Measurements from ENCODE around the gene FNIP2.
"Not testable (repeated sequence)": the region's sequence is repeated elsewhere in the genome, so short reads cannot be mapped to it uniquely, and the experiment has no call there.

Gene FNIP2

DNA sequence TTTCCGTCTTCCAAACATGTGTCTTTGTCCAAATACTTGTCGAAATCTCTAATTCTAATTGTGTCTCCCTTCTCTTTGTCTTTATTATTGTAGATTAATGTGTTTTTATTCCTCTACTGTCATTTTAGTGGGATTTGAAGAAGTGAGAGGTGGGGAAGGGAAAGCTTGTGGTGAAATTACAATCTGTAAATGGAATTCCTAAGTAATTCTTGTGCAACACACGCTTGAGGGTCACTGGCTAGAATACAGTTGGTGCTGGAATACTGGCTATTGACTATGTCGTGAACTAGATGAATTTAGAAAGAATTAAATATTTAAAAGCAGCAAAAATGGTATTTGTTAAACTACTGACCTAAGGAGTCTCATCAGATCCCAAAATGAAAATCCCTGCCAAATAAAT lies 10.7 kb upstream of the FNIP2 start (continued):
- no peak for TF ChIP-seq FEZF1 (tag by site-specific recombination; IDR thresholded peaks at IDR 0.05)
- TF ChIP-seq, protein P1, sequence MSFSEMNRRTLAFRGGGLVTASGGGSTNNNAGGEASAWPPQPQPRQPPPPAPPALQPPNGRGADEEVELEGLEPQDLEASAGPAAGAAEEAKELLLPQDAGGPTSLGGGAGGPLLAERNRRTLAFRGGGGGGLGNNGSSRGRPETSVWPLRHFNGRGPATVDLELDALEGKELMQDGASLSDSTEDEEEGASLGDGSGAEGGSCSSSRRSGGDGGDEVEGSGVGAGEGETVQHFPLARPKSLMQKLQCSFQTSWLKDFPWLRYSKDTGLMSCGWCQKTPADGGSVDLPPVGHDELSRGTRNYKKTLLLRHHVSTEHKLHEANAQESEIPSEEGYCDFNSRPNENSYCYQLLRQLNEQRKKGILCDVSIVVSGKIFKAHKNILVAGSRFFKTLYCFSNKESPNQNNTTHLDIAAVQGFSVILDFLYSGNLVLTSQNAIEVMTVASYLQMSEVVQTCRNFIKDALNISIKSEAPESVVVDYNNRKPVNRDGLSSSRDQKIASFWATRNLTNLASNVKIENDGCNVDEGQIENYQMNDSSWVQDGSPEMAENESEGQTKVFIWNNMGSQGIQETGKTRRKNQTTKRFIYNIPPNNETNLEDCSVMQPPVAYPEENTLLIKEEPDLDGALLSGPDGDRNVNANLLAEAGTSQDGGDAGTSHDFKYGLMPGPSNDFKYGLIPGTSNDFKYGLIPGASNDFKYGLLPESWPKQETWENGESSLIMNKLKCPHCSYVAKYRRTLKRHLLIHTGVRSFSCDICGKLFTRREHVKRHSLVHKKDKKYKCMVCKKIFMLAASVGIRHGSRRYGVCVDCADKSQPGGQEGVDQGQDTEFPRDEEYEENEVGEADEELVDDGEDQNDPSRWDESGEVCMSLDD (tag by site-specific recombination; IDR thresholded peaks at IDR 0.05) = no peak

GRCh38 chr4:158758703-158759102 lies 10.1 kb upstream of the FNIP2 start:
- CTCF ChIA-PET = interaction anchor here (0.6 kb wide), 1 partner anchor 93 kb away, joined by 3 read pairs; no protein-coding TSS in a partner anchor
- H3K4me1 ChIP-seq (ENCODE audit: control insufficient read depth, insufficient read depth, low read length) = no peaks in the 10 kb centered on the region
- H3K9me3 ChIP-seq (ENCODE audit: control insufficient read depth, insufficient read depth, low read depth, low read length) = no peaks in the 10 kb centered on the region
- no peak overlapping the region for H3K27ac ChIP-seq (ENCODE audit: extremely low read depth, low read depth, low read length)
- H3K36me3 ChIP-seq (ENCODE audit: control insufficient read depth in 2 of 2, insufficient read depth in 1 of 2, low read length in 2 of 2) = no peaks in the 10 kb centered on the region
- POLR2A ChIA-PET = no interaction called here
- H3K4me3 ChIP-seq (ENCODE audit: low read depth, low read length) = no peak overlapping the region
- TF ChIP-seq, protein P2, sequence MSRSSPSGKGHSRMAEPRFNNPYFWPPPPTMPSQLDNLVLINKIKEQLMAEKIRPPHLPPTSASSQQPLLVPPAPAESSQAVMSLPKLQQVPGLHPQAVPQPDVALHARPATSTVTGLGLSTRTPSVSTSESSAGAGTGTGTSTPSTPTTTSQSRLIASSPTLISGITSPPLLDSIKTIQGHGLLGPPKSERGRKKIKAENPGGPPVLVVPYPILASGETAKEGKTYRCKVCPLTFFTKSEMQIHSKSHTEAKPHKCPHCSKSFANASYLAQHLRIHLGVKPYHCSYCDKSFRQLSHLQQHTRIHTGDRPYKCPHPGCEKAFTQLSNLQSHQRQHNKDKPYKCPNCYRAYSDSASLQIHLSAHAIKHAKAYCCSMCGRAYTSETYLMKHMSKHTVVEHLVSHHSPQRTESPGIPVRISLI (tag by site-specific recombination; IDR thresholded peaks at IDR 0.05) = no peak
- no peak for TF ChIP-seq GLIS1 (tag by site-specific recombination; IDR thresholded peaks at IDR 0.05)
- no peak for TF ChIP-seq ZNF549 (tag by site-specific recombination; IDR thresholded peaks at IDR 0.05)
- TF ChIP-seq ZNF292 (tag by site-specific recombination; IDR thresholded peaks at IDR 0.05; ENCODE audit: borderline replicate concordance, low read depth) = no peak
- TF ChIP-seq ZNF10 (tag by site-specific recombination; IDR thresholded peaks at IDR 0.05) = no peak
- TF ChIP-seq OVOL3 (tag by site-specific recombination; IDR thresholded peaks at IDR 0.05) = no peak
- no peak for TF ChIP-seq ZNF658 (tag by site-specific recombination; IDR thresholded peaks at IDR 0.05)
- TF ChIP-seq ZNF394 (tag by site-specific recombination; IDR thresholded peaks at IDR 0.05; ENCODE audit: borderline replicate concordance) = no peak
- TF ChIP-seq YY1 (tag by site-specific recombination; IDR thresholded peaks at IDR 0.05) = no peak
- TF ChIP-seq ZNF202 (tag by site-specific recombination; IDR thresholded peaks at IDR 0.05; ENCODE audit: borderline replicate concordance) = no peak
- TF ChIP-seq GLI2 (tag by site-specific recombination; IDR thresholded peaks at IDR 0.05; ENCODE audit: borderline replicate concordance, low read depth) = no peak
- TF ChIP-seq ZSCAN23 (tag by site-specific recombination; IDR thresholded peaks at IDR 0.05) = no peak
- TF ChIP-seq ZNF529 (tag by site-specific recombination; IDR thresholded peaks at IDR 0.05; ENCODE audit: insufficient replicate concordance) = no peak
- no peak for TF ChIP-seq ZNF530 (tag by site-specific recombination; IDR thresholded peaks at IDR 0.05; ENCODE audit: low read depth)
- TF ChIP-seq ZNF366 (tag by site-specific recombination; conservative IDR thresholded peaks at IDR 0.05) = no peak

DNA sequence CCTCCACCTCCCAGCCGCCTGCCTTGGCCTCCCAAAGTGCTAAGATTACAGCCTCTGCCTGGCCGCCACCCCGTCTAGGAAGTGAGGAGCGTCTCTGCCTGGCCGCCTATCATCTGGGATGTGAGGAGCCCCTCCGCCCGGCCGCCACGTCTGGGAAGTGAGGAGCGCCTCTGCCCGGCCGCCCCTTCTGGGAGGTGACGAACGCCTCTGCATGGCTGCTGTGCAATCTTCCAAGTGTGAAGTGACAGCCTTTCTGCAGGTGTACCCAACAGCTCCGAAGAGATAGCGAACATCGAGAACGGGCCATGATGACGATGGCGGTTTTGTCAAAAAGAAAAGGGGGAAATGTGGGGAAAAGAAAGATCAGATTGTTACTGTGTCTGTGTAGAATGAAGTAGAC lies 9.3 kb upstream of the FNIP2 start:
- POLR2A ChIA-PET; H3K9me3 ChIP-seq (ENCODE audit: control insufficient read depth, insufficient read depth, low read depth, low read length); H3K27ac ChIP-seq (ENCODE audit: extremely low read depth, low read depth, low read length); H3K4me3 ChIP-seq (ENCODE audit: low read depth, low read length); H3K4me1 ChIP-seq (ENCODE audit: control insufficient read depth, insufficient read depth, low read length); H3K36me3 ChIP-seq (ENCODE audit: control insufficient read depth in 2 of 2, insufficient read depth in 1 of 2, low read length in 2 of 2): not testable (repeated sequence)
- CTCF ChIA-PET = interaction anchor here (0.6 kb wide), 1 partner anchor 92 kb away, joined by 3 read pairs; no protein-coding TSS in a partner anchor

DNA sequence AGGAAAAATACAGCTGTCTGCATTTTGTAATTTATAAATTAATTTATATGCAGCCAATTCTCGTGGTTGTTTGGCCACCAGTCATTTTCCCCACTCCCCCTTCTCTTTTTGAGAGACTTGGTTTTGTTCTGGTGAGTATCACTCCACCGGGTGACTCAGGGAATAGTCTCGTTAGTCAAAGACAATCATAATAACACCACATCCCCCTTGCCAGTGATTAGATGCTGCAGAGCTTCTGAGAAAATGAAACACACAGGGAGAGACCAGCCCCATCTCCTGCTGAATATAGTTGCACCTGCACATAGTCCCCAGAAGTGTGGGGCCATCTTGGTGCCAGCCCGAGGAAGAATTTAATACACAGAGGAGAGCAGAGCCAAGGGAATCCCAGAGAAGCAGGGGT lies 8.0 kb upstream of the FNIP2 start:
- no peak for TF ChIP-seq ZNF239 (tag by site-specific recombination; IDR thresholded peaks at IDR 0.05)
- no peaks in the 10 kb centered on the region for H3K9me3 ChIP-seq (ENCODE audit: control insufficient read depth, insufficient read depth, low read depth, low read length)
- H3K36me3 ChIP-seq (ENCODE audit: control insufficient read depth in 2 of 2, insufficient read depth in 1 of 2, low read length in 2 of 2) = no peaks in the 10 kb centered on the region
- H3K4me1 ChIP-seq (ENCODE audit: control insufficient read depth, insufficient read depth, low read length) = no peaks in the 10 kb centered on the region
- ChIA-PET POLR2A (no interaction called here), CTCF (no interaction called here)
- H3K27ac ChIP-seq (ENCODE audit: extremely low read depth, low read depth, low read length) = no peak overlapping the region
- H3K4me3 ChIP-seq (ENCODE audit: low read depth, low read length) = no peak overlapping the region
